HEK293T (cell line): ENCODE data around the gene CCDC57.

Experiments
- CTCF ChIA-PET: fragments of 350-600 bp; formaldehyde crosslinking; extraction: SDS; loops from one replicate; lab custom pipeline; 2021; ENCODE audit warnings: antibody characterized with exemption, inconsistent platforms; lab: Yijun Ruan, JAX
- POLR2A ChIA-PET: fragments of 350-600 bp; formaldehyde crosslinking; extraction: SDS; loops from one replicate; lab custom pipeline; 2020; ENCODE audit warnings: antibody characterized with exemption, inconsistent platforms; lab: Yijun Ruan, JAX
- DNase-seq: peaks from one replicate; pipeline ENCODE4 v3.0.0; 2012; ENCODE audit warnings: mixed read lengths; ENCODE audit errors: extremely low spot score
- ARNT ChIP-seq: fragments of 450-650 bp; IDR thresholded peaks from 2 replicates; pipeline ENCODE4 v1.6.1; 2017; ENCODE audit warnings: mild to moderate bottlenecking
- BHLHE40 ChIP-seq: fragments of 450-650 bp; IDR thresholded peaks from 2 replicates; pipeline ENCODE4 v1.6.1; 2016; ENCODE audit warnings: mild to moderate bottlenecking, moderate library complexity, borderline replicate concordance
- CTBP1 ChIP-seq: fragments of 450-650 bp; IDR thresholded peaks from 2 replicates; pipeline ENCODE4 v1.6.1; 2016; ENCODE audit warnings: borderline replicate concordance
- ELF4 ChIP-seq: fragments of 450-650 bp; IDR thresholded peaks from 2 replicates; pipeline ENCODE4 v1.6.1; 2017; ENCODE audit warnings: antibody characterized with exemption
- FOXA1 ChIP-seq: fragments of 450-650 bp; IDR thresholded peaks from 2 replicates; pipeline ENCODE4 v1.6.1; 2016; ENCODE audit warnings: mild to moderate bottlenecking
- FOXK2 ChIP-seq: fragments of 450-650 bp; IDR thresholded peaks from 2 replicates; pipeline ENCODE4 v1.6.1; 2016; ENCODE audit warnings: mild to moderate bottlenecking
- FOXM1 ChIP-seq: fragments of 450-650 bp; IDR thresholded peaks from 2 replicates; pipeline ENCODE4 v1.6.1; 2017; ENCODE audit warnings: mild to moderate bottlenecking, borderline replicate concordance
- HDGF ChIP-seq: fragments of 450-650 bp; IDR thresholded peaks from 2 replicates; pipeline ENCODE4 v1.6.1; 2017; ENCODE audit warnings: antibody characterized with exemption, borderline replicate concordance
- L3MBTL2 ChIP-seq: fragments of 450-650 bp; conservative IDR thresholded peaks from 2 replicates; pipeline ENCODE4 v1.6.1; 2016; ENCODE audit warnings: mild to moderate bottlenecking
- LEF1 ChIP-seq: fragments of 450-650 bp; IDR thresholded peaks from 2 replicates; pipeline ENCODE4 v1.6.1; 2017; ENCODE audit warnings: mild to moderate bottlenecking, borderline replicate concordance
- NFRKB ChIP-seq: fragments of 450-650 bp; IDR thresholded peaks from 2 replicates; pipeline ENCODE4 v1.6.1; 2016; ENCODE audit warnings: mild to moderate bottlenecking, moderate library complexity
- SP1 ChIP-seq: fragments of 450-650 bp; IDR thresholded peaks from 2 replicates; pipeline ENCODE4 v1.6.1; 2017
- SUZ12 ChIP-seq: fragments of 450-650 bp; IDR thresholded peaks from 2 replicates; pipeline ENCODE4 v1.6.1; 2016; ENCODE audit warnings: mild to moderate bottlenecking
- TARDBP ChIP-seq: fragments of 450-650 bp; IDR thresholded peaks from 2 replicates; pipeline ENCODE4 v1.6.1; 2016
- ZNF384 ChIP-seq: fragments of 450-650 bp; IDR thresholded peaks from 2 replicates; pipeline ENCODE4 v1.6.1; 2016
- TF ChIP-seq, protein P1 (sequence below): fragments of 450-650 bp; IDR thresholded peaks from 2 replicates; pipeline ENCODE4 v1.6.1; 2016

The CCDC57 gene

GRCh38 chr17:82180776-82181528, 31.7 kb downstream of the CCDC57 start:
- no peak for DNase-seq
- ChIA-PET CTCF (interaction anchor here (0.6 kb wide), 1 partner anchor 216 kb away, joined by 3 read pairs; no protein-coding TSS in a partner anchor), POLR2A (interaction anchor here (1.3 kb wide), 1 partner anchor 11 kb away, joined by 3 read pairs; no protein-coding TSS in a partner anchor)
- TF ChIP-seq HDGF (no peak), ZNF384 (no peak), SUZ12 (no peak), SP1 (no peak), TARDBP (no peak), FOXK2 (no peak), LEF1 (no peak), ARNT (no peak), NFRKB (no peak)

DNA sequence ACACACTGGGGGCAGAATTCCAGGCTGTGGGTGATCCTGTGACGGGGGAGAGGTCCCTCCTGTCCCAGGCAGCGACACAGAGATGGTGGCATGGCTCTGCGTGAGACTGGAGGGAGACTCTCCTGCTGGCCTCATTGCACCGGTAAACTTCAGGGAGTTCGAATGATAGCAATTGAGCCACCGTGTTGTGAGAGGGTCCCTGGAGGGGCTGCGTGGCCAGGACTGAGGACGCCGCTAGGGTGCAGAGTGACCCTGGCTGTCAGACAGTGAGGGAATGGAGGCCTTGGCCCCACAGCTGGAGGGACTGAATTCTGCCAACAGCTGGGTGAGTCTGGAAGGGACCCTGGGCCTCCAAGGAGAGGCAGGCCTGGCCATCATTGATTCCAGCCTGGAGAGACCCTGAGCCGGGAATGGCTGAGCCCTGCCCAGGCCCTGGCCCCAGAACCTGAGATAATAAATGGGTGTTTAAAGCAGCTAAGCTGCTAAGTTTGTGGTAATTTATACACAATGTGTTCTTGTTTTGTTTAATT, 32.6 kb downstream of the CCDC57 start:
- DNase-seq, result no peak
- ChIA-PET POLR2A (no interaction called here), CTCF (interaction anchor here (0.6 kb wide), 2 partner anchors 27 to 215 kb away, joined by 3 to 5 read pairs; no protein-coding TSS in a partner anchor)
- no peak for TF ChIP-seq TARDBP
- TF ChIP-seq FOXK2, result no peak
- no peak for TF ChIP-seq ZNF384
- TF ChIP-seq LEF1, result no peak
- no peak for TF ChIP-seq CTBP1
- TF ChIP-seq SUZ12, result no peak
- no peak for TF ChIP-seq BHLHE40
- no peak for TF ChIP-seq ARNT
- TF ChIP-seq HDGF, result no peak
- no peak for TF ChIP-seq ELF4
- TF ChIP-seq FOXM1, result no peak
- no peak for TF ChIP-seq NFRKB
- no peak for TF ChIP-seq FOXA1
- TF ChIP-seq, protein P1, sequence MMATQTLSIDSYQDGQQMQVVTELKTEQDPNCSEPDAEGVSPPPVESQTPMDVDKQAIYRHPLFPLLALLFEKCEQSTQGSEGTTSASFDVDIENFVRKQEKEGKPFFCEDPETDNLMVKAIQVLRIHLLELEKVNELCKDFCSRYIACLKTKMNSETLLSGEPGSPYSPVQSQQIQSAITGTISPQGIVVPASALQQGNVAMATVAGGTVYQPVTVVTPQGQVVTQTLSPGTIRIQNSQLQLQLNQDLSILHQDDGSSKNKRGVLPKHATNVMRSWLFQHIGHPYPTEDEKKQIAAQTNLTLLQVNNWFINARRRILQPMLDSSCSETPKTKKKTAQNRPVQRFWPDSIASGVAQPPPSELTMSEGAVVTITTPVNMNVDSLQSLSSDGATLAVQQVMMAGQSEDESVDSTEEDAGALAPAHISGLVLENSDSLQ, result no peak
- TF ChIP-seq SP1, result no peak
- TF ChIP-seq L3MBTL2, result no peak

- CTCF ChIA-PET, result no interaction called here
- no peak for TF ChIP-seq CTBP1
- TF ChIP-seq ELF4, result no peak
- no peak for TF ChIP-seq FOXM1
- no peak for TF ChIP-seq L3MBTL2
- no peak for TF ChIP-seq LEF1
- no peak for TF ChIP-seq TARDBP
- no peak for TF ChIP-seq HDGF
- no peak for TF ChIP-seq ZNF384
- TF ChIP-seq, protein P1, result no peak
- TF ChIP-seq SUZ12, result no peak
- no peak for TF ChIP-seq ARNT
- POLR2A ChIA-PET, result no interaction called here
Observed at GRCh38 chr17:82179412-82179811, 33.2 kb downstream of the CCDC57 start.

GRCh38 chr17:82178499-82179261, 34.0 kb downstream of the CCDC57 start:
- TF ChIP-seq, protein P1, result no peak
- TF ChIP-seq FOXM1, result no peak
- TF ChIP-seq ZNF384, result no peak
- no peak for TF ChIP-seq ELF4
- CTCF ChIA-PET, result no interaction called here
- no peak for DNase-seq
- POLR2A ChIA-PET, result no interaction called here

More at GRCh38 chr17:82179412-82179811, 33.2 kb downstream of the CCDC57 start:
- DNase-seq, result no peak

DNA sequence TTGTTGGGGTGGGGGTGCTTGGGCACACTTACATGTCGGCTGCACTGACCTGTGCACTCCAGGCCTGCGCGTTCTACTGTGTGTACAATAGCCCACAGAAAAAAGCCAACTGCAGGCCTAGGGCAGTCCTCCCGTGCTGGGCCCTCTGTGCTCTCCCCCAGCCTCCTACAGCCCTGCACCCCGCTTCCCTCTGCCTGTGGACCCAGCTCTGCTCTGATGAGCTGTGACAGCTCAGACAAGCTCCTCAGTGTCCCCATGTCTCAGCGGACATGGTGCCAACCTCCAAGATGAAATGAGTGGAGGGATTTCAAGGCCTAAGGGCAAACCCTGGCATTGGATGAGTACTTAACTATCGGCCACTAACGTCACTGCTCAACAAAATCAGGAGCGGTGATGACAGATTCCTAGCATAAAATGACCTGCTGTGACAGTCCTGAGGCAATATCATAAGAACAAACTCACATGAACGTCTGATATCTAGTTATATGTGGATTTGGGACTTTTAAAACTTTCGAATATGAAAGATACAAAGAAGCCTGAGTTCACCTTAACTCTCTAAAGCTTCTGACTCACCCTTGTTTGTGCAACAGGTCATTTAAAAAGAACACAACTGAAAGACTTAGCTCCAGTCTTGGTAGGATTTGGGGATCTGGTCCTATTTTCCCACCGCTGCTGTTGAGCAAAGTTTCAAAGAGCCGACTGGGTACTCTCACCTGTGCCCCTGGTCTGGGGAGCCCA, 34.7 kb downstream of the CCDC57 start:
- DNase-seq, result no peak
- POLR2A ChIA-PET, result no interaction called here
- no peak for TF ChIP-seq SP1
- no peak for TF ChIP-seq FOXA1
- no peak for TF ChIP-seq ELF4
- no peak for TF ChIP-seq FOXM1
- no peak for TF ChIP-seq ARNT
- no peak for TF ChIP-seq HDGF
- TF ChIP-seq CTBP1, result no peak
- TF ChIP-seq TARDBP, result no peak
- TF ChIP-seq FOXK2, result no peak
- TF ChIP-seq, protein P1, result no peak
- no peak for TF ChIP-seq NFRKB
- no peak for TF ChIP-seq BHLHE40
- CTCF ChIA-PET, result no interaction called here
